Right hindlimb (tissue), 1 donor: ENCODE measurements around the gene PPM1N.
"Not testable (repeated sequence)": the region's sequence is repeated elsewhere in the genome, so short reads cannot be mapped to it uniquely, and the experiment has no call there.

Experiments
- DNase-seq: peaks from one replicate; pipeline ENCODE4 v3.0.0-alpha.2; 2018

The PPM1N gene

GRCh38 chr19:45510352-45510751 is 12.1 kb downstream of the PPM1N start:
- DNase-seq, result not testable (repeated sequence)

DNA sequence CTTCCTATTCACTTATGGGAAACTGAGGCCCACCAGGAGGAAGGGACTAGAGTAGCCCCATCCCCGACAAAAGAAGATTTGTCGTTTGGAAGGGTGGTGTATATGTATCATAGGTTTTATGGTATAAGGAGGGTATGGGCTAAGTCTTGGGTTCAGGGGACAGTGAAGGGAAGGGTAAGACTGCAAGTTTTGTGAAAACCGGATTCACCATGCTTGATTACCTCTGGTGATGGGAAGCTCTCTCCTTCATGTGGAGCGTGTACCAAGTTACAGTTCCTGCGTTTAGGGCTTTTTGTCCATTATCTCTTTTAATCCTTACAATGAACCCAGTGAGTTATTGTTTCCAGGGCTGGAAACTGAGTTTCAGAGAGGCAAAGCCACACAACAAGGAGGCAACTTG is 12.8 kb downstream of the PPM1N start:
- DNase-seq, result no peak

- no peak for DNase-seq
Measured at GRCh38 chr19:45512881-45513483, 14.7 kb downstream of the PPM1N start.

DNA sequence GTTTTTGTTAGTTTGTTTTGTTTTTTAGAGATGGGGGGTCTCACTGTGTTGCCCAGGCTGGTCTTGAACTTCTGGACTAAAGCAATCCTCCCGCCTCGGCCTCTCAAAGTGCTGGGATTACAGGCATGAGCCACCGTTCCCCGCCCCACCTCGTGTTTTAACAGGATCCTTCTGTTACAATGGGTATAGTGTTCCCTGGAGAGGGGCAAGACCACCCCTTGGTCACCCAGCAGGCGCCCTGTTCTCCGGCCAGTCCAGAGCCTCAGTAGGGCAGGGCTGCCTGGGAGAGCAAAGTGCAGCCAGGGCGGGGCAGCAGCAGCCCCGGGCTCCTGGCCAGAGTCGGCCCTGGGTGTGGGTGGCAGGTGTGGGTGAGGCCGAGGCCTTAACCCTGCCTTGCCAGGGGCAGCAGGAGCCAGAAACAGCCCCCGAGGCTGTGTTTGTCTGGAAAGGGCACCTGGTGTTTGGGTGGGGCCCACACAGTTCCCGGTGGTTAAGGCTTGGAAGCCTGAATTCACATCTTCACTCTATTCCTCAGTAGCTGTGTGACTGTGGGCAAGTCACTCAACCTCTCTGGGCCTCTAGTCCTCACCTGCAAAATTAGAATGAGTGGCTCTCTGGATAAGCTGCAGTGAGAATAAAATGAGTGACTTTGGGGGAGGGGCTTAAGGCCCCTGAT is 16.3 kb downstream of the PPM1N start:
- DNase-seq, result no peak

DNA sequence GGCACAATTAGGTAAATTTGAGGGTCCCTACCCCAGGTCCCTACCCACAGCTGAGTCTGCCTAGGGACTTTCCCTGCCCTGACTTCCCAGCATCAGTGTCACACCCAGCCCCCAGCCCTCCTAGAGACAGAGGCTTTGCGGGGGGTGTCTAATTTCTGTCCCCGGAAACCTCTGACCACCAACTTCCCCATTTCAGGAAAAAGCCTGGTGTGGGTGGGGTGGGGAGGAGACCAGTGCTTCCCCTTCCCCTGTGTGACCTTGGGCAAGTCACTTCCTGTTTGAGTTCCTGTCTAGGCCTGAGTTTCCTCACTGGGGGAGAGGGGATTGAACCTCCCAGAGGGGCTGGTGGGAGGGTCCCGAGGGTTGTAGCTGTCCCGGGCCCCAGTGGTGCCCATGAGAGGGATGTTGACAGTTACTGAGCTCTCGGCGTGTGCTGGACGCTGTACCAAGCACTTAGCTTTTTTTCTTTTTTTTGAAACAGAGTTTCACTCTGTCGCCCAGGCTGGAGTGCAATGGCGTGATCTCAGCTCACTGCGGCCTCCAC is 16.9 kb downstream of the PPM1N start:
- DNase-seq, result peak; percentile 37

GRCh38 chr19:45515807-45516401 is 17.7 kb downstream of the PPM1N start:
- no peak for DNase-seq

DNA sequence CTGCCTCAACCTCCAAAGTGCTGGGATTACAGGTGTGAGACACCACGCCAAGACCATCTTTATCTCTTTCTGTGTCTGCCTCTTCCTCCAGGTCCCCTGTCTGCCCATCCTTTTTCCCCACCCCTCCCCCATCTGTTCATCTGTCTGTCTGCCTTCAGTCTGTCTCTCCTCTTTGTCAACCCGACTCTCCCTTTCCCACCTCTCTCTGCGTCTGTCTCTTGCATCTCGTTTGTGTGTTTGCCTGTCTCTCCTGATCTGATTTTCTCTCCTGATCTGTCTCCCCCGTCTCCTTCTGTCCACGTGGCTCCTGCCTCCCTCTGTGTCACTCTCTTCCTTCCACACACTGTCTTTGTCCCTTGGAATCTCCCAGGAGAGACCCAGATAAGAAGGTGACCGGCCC is 19.0 kb downstream of the PPM1N start:
- DNase-seq, result no peak

DNA sequence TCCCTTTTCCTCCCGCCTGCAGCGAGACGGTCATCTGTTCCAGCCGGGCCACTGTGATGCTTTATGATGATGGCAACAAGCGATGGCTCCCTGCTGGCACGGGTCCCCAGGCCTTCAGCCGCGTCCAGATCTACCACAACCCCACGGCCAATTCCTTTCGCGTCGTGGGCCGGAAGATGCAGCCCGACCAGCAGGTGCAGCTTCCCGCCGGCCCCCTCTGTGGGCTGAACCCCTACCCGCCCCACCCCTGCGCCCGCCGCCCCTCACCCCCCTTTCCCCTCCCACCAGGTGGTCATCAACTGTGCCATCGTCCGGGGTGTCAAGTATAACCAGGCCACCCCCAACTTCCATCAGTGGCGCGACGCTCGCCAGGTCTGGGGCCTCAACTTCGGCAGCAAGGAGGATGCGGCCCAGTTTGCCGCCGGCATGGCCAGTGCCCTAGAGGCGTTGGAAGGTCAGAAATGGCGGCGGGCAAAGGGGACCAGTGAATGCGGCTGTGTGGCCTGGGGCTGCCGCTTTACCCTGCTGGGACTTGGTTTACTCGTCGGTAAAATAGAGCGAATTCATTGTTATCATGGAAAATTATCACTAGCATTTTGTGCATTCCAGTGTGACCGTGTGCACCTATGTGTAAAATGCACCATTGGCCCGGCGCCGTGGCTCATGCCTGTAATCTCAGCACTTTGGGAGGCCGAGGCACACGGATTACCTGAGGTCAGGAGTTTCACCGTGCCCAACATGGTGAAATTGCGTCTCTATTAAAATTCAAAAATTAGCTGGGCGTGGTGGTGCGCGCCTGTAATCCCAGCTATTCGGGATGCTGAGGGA is 19.6 kb downstream of the PPM1N start:
- DNase-seq, result no peak

- no peak for DNase-seq
Measured at GRCh38 chr19:45518469-45518826, 20.2 kb downstream of the PPM1N start.

DNA sequence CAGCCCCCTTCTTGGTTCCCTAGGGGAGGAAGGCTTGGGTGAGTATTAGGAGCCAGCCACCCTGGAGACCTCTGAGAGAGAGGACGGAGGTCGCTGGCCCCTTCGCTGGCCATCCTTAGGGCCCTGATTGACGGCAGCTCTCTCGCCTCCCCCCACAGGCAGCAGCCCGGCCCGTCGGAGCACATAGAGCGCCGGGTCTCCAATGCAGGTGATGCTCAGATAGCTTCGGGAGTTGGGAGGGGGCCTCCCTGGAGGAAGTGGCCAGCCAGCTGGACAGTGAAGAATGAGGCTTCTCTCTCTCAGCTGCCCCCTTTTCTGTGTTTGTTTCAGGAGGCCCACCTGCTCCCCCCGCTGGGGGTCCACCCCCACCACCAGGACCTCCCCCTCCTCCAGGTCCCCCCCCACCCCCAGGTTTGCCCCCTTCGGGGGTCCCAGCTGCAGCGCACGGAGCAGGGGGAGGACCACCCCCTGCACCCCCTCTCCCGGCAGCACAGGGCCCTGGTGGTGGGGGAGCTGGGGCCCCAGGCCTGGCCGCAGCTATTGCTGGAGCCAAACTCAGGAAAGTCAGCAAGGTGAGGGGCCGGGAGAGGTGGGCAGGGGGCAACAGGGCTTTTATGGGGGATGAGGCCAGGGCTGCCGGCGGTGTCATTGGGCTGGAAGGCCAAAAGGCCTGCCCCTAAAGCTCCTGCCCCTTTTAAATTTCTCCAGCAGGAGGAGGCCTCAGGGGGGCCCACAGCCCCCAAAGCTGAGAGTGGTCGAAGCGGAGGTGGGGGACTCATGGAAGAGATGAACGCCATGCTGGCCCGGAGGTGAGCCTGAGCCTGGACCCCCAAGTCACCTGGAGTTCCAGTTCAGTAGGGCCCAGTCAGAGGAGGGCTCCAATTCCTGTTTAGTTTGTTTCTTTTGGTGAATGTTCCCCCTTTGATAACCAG is 24.0 kb downstream of the PPM1N start:
- DNase-seq, result no peak

GRCh38 chr19:45523642-45524256 is 25.5 kb downstream of the PPM1N start:
- peak; percentile 87 for DNase-seq

DNA sequence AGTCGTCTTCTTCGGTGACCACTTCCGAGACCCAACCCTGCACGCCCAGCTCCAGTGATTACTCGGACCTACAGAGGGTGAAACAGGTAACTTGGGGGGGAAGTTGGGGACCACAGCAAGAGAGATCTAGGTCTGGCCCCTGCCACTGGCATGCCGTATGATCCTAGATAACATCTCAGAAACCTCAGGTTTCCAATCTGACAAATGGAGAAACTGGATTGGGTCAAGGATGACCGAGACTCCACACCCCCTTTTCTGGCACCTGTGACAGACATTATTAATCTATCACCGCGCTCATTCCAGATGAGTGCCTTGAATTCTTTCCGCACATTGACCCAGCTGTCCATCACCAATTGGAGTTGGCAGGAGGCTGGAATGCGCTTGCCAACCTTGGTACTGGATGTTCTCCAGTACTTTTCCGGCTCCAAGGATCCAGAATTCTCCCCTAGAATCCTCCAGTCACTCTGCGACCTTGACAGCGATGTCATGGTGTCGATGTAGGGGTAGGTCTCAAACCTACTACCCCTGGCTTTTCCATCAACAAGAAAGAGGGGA is 26.4 kb downstream of the PPM1N start:
- no peak for DNase-seq

DNA sequence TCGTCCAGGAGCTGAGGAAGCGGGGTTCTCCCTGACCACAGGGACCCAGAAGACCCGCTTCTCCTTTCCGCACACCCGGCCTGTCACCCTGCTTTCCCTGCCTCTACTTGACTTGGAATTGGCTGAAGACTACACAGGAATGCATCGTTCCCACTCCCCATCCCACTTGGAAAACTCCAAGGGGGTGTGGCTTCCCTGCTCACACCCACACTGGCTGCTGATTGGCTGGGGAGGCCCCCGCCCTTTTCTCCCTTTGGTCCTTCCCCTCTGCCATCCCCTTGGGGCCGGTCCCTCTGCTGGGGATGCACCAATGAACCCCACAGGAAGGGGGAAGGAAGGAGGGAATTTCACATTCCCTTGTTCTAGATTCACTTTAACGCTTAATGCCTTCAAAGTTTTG is 27.9 kb downstream of the PPM1N start:
- DNase-seq, result peak; percentile 56

- no peak for DNase-seq
Measured at GRCh38 chr19:45526971-45527370, 28.7 kb downstream of the PPM1N start.

DNA sequence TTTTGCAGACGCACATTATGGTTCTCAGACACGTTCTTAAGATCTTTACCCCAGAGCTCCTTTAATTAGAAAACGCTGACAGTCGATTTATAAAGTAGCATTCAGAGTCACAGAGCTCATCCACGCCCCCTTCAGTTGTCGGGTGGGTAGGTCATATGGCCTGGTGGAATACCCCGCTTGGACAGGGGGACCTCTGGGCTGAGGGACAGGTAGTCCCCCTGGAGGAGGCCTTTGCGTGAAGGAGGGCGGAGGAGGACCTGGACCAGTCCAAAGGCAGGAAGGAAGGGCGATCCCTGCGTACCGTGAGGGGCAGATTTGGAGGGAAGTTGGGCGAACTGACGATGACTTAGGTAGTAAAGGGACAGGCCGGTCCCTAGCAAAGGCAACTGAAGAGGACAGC is 29.5 kb downstream of the PPM1N start:
- DNase-seq, result no peak

GRCh38 chr19:45528149-45528743 is 30.0 kb downstream of the PPM1N start:
- no peak for DNase-seq

GRCh38 chr19:45528744-45529419 is 30.6 kb downstream of the PPM1N start:
- DNase-seq, result no peak

- DNase-seq, result no peak
Measured at GRCh38 chr19:45529420-45529785, 31.2 kb downstream of the PPM1N start.

DNA sequence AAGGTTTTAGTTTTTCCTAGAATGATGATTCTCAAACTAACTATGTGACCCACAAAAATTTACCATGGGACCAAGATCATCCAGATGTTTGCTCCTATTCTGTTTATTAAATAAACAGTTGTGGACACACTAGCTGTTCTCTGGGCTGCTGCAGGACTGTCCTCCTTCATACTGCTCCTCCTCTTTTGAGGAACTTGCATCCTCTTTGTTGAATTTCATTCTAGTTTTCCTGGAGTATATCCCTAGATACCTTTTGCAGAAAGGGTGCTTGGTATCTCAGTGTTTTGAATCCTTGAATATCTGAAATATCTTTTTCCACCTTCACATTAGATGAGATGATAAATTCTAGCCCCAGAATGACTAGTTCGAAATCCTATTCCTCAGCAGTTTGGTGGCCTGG is 33.1 kb downstream of the PPM1N start:
- no peak for DNase-seq

DNA sequence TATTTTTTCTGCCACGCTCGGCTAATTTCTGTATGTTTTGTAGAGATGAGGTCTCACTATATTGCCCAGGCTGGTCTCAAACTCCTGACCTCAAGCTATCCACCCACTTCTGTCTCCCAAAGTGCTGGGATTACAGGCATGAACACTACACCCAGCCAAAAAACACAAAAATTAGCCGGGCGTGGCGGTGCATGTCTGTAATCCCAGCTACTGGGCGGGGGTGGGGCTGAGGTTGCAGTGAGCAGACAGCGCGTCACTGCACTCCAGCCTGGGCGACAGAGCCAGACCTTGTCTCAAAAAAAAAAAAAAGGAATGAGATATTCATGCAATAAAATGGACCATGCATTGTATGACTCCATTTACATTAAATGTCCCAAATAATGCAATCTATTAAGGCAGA is 41.2 kb downstream of the PPM1N start:
- DNase-seq, result no peak
